ENCODE results near the gene TTC39C.

The TTC39C gene

DNA sequence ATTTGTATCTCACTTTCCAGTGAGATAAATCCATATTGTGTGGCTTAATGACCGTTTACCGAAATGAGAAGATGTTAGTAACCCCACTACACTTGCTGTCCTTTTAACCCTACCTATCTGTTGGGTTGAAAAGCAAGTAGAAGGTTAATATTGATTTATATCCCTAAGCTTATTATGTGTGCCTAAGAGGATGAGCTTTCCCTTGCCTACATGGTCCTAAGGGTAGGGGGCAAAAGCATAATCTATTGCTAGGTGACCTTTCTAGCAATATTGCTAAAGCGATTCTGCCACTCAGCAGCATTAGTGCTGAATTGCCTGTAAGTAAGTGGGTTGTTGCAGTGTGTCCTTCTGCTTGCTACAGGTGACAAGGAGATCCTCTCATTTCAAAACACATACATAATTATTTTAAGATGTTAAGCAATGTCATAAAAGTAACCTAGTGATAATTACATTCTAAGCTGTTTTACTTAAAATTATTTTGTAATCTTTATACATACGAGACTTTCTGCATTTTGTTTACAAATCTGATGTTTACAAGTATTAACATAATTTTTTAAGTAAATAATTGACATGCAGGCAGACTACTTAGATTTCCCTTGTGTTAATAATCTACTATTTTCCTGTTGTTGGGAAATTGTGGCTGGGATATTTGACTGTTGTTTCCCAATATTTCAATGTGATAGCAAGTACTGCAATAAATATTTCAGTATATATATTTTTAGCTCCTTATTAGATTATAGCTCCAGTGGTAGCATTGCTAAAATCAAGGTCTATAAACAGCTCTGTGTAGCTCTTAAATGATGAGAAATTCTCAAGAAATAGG, 75.2 kb downstream of the TTC39C start:
- DNase-seq: no peak

DNA sequence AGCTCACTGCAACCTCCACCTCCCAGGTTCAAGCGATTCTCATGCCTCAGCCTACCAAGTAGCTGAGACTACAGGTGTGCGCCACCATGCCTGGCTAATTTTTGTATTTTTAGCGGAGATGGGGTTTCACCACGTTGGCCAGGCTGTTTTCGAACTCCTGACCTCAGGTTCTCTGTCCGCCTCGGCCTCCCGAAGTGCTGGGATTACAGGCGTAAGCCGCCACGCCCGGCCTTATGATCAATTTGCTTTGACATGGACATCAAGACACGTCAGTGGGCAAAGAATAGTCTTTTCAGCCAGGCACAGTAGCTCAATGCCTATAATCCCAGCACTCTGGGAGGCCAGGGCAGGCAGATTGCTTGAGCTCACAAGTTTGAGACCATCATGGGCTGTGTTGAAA, 76.3 kb downstream of the TTC39C start:
- no peak for DNase-seq

DNA sequence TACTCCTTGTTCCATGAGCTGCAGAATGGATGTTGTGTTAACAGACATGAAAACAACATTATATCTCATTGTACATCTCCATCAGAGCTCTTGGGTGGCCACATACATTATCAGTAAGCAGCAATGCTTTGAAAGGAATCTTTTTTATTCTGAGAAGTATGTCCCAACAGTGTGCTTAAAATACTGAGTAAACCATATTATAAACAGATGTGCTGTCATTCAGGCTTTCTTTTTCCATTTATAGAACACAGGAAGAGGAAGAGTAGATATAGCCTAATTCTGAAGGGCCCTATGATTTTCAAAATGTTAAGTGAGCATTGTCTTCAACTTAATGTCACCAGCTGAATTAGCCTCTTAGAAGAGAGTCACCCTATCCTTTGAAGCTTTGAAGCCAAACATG, 80.0 kb downstream of the TTC39C start:
- DNase-seq: no peak

DNA sequence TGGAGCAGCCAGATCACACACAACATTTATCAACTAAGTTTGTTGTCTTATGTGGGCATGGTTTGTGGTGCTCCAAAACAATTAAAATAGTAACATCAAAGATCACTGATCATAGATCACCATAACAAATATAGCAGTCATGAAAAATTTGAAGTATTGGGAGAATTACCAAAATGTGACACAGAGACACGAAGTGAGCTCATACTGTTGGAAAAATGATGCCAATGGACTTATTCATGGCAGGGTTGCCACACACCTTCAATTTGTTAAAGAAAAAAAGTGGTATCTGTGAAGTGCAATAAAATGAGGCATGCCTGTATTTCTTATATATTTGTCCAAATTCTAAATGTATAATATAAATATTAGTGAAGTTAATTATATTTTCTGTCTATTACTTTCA, 81.4 kb downstream of the TTC39C start:
- no peak for DNase-seq

DNA sequence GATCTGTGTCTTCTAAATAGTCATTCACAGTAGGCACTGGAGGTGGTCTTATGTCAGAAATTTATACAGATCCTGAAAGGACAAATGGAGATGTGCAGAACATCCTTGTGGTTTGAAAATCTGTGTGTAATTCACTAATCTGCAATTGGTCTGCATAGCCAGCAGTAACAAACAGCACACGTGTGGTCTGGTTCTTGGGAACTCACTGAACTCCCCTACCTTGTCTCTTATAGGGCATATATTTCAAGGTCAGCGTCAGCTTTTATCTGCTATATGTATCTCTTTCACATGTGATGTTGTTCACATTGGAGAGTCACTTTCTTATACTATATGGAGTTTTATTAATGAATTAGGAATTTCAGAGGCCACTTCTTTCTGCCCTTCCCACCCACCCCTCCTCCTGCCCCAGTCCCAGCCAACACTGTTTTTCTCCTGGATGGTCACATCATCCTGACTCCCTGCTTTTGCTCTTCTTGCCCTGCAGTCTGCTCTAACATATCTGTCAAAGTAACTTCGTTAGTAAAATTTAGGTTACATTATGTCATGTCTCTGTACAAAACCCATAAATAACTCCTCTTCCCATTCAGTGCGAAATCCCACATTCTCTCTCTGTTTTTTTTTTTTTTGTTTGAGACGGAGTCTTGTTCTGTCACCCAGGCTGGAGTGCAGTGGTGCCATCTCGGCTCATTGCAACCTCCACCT, 88.9 kb downstream of the TTC39C start:
- DNase-seq: no peak

DNA sequence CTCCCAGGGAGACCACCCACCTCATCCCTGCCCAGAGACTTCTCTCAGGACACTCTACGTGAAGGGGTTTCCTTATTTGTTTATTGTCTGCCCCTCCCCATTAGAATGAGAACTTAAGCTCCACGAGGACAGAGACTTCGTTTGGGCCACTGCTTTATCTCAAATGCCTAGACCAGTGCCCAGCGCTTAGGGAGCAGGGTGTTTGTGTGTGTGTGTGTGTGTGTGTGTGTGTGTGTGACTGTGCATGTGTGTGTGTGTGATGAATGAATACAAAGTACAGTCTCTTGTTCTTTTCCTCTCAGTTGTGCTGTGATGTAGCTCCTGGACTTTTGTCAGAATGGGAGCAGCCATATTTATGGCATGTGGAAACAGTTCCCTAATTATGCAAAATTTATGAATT, 89.9 kb downstream of the TTC39C start:
- no peak for DNase-seq

DNA sequence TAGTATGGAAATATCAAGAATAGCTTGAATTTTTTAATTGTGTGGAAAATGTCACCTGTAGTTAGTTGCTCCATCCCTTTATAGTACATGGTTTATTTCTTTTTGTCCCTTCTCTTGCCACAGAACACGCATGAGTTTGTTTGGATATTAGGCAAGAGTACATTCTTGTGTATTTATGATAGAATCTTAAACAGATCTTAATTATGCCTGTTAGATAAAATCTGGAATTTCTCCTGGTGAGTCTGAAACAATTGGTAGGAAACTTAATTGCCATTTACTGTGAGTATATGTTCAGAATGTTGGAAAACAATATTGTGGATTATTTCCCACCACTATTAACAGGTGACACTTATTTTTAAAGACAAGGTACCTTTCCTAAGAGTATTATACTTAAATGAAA, 94.1 kb downstream of the TTC39C start:
- no peak for DNase-seq

DNA sequence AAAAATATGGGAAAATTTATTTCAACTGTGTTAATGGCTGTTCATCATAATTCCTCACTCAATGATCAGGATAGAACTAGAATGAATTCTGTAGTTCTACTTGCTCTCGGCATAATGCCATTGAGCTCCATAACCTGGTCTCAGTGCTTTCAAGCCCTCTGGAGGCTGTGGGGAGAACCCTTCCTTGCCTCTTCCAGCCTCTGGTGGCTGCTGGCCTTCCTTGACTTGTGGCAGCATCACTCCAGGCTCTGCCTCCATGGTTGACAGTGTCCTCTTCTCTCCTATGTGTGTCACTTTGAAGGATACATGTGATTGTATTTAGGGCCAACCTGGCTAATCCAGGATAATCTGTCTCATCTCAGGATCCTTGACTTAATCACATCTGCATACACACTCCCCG, 97.4 kb downstream of the TTC39C start:
- DNase-seq: no peak

DNA sequence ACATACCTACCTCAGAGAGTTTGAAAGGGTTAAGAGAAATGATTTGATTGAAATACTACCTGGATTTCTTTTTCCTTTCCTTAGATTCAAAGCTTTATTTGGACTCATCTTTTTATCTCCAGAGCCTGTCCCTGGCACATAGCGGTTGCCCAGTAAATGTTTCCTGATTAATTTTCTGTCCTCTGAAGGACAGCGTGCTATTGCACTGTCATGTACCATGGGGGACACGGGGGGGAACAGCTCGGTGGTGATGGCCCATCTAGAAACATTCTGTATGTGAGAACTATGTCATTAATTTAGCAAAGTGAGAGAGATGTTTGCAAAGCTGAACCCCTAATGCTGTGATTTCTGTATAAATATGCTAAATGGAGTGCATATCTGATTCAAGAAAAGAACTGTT, 97.9 kb downstream of the TTC39C start:
- DNase-seq: no peak

DNA sequence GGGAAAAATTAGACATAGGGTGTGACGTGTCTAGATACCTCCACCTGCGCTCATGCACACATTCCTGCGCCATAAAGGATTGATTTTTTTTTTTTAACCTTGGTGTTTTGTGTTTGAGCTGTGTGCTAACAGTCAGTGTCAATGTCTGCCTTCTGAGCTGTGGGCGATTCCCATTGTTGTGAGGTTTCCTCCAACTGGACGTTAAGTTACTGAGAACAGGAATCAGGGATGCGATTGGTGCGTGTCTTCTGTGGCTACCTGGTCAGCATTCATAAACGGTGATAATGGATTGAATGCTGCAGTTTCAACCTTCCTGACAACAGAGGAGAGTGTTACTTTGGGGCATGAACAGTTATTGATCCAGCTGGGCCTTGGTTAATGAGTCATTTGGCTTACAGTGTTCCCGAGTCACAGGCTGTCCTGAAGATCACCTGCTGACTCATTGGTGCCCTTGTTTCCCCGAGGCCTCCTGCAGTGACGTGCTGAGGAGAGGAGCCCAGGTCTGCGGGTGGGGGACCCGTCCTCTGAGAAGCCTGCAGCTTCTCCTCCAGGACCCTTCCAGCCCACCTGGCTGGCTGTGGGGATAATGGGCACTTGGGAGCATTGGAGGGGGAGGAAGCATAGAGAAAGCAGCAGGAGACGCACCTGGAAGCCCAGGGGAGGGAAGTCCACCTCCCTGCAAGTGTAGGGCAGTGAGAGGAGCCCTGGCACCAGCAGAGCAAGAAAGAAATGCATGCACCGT, 98.5 kb downstream of the TTC39C start:
- DNase-seq: no peak

DNA sequence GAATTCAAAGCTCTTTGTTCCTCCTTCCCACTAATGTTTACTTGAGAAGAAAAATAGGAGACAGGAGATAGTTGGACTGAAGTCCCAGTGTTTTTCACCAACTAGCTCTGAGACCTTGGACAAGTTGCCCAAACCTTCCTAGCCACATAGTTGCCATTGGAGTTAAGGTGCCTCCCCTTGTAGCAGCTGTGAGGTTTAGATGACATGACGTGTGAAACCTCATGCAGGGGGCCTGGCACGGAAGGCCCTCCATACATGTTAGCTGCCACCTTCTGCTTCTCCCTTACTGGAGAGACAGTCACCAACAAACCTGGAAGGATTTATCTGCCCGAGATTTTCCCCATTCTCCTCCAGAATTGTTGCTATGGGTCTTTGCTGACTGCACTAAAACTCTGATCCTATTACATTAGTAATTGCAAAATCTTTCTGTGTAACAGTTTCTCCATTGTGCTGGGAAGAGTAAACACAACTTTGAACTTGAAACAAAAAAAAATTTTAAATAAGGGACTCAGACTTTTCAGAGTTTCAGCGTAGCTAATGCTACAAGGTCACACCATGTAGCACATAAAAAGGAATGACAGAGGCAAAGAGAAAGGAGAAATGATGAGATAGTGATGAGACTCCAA, 100.5 kb downstream of the TTC39C start:
- DNase-seq: no peak

DNA sequence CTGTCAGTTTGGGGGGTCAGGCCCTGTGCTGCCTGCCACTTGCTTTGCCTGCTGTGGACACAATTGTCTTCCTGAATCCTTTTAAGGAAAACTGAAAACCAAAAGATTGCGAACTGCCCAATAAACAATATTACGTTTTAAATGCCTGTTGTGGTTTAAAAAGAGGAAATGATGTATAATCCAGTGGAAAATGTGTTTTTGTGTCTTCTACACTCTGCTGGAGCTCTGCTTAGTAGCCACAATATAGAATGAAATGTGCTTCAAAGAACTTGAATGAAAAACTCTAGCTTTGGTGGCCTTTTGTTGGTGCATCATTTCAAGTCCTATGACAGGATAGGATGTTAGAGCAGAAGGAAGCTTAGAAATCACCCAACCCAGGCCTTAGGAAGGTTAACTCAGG, 101.1 kb downstream of the TTC39C start:
- no peak for DNase-seq

DNA sequence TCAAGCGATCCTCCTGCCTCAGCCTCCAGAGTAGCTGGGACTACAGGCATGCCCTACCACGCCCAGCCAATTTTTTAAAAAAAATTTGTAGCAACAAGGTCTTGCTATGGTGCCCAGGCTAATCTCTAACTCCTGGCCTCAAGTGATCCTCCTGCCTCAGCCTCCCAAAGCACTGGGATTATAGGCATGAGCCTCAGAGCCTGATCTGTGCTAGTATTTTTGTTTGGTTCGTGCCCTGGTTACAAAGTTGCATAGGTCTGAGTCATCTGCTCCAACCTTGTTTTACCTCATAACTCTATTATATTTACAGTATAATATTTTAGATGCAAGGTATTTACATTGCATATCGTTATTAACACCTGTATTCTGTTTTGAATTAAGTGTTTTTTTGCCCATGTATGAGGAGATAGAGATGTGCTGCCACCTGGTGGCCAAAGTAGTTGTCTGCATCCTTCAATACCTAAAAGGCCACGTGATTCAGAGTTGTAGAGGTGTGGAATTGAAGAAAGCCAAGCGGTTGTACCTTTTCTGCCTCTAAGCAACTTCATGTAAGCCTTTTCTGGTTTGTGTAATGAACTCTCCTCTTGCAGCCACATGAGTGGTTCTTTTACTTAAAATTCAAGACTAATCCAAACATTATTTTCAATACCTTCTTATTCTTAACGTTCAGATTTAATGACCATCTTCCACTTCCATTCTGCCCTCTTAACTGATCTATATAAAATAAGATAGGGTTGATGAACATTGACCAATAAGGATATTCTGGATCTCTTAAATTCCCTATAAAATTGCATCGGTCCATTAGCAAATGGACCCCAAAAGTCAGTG, 104.4 kb downstream of the TTC39C start:
- peak; percentile 76 for DNase-seq

DNA sequence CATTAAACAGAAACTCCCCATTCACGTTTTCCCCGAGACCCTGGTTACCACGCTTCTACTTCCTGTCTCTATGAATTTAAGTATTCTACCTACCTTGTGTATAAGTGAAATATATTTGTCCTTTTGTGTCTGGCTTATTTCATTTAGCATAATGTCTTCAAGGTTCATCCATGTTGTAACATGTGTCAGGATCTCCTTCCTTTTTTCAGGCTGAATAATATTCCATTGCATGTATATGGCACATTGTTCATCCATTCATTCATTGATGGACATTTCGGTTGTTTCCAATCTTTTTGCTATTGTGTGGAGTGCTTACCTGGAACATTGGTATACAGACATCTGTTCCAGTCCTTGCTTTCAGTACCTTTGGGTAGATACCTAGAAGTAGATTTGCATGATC, 106.1 kb downstream of the TTC39C start:
- no peak for DNase-seq

DNA sequence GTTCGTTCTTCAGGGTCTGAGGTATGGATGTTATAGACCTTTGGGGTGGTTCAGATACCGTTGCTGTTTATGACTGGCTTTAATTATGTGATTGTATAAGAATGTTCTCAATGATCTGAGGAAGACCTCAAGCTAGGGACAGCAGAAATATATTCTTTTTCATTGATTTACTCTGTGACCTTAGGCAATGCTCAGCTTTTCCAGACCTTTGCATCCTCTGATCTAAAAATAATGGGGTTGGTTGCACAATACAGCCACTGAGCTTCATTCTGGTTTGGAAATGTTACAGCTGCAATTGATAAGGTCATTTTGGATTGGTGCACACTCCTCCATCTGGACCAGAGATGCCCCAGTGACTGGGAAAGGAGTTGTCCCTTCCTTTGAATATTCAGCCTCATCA, 107.1 kb downstream of the TTC39C start:
- no peak for DNase-seq

DNA sequence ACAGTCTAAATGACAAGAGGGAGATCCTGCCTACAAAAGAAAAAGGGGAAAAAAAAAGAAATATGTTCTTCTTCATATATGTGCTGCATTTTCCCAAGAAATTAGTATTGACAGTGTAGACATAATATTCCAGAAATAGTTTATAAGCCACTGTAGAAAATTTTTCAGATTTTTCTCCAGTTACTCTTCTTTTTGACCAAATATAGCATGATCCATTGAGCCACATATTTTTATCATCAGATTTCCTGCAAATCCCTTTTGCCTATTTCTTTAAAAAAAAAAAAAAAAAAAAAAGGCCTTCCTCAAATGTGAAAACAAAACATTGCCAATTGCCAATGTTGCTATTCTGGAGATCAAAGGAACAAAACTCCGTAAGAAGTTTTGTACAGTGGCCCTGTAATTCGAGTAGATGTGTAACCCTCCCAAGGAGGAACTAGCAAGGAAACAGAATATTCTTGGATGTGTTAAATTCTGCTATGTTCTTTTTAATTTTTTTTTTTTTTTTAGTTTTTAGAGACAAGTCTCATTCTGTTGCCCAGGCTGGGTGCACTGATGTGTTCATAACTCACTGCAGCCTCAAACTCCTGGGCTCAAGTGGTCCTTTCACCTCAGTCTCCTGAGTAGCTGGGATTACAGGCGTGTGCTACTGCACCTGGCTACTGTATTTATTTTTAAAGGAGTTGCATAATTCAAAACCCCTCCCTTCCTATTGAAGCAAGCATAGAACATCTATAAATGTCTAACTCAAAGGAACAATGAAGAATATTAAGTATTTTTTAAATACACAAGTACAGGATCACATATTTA, 111.8 kb downstream of the TTC39C start:
- no peak for DNase-seq

DNA sequence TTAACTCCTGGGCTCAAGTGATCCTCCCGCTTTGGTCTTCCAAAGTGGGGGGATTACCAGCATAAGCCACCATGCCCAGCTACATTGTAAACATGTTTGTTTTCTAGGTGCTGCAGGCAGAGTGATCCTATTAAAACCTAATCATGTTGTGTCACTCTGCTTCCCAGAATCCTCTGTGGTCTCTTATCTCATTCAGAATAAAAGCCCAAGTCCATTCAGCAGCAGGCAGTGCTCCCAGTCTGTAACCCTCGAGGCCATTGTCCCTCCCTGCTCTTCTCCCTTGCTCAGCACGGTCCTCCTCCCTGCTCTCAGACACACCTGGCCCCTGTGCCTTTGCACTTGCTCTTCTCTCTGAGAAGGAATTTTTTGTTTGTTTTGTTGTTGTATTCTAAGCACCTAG, 113.2 kb downstream of the TTC39C start:
- DNase-seq: no peak

DNA sequence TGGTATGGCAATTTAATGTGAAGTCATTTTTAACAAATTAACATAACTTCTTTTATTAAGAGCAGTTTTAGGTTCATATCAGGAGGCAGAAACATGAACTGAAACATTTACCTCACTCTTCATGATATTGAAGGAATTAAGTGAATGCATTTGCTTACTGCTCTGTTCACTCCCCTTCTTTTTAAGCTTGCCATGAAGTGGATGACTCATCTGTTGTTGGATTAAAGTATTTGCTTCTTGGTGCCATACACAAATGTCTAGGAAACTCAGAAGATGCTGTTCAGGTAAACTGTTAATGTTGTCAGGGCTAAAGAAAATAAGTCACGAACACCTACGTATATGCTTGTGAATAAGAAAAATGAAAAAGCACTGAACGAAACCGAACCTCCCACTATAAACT, 114.1 kb downstream of the TTC39C start:
- DNase-seq: no peak

DNA sequence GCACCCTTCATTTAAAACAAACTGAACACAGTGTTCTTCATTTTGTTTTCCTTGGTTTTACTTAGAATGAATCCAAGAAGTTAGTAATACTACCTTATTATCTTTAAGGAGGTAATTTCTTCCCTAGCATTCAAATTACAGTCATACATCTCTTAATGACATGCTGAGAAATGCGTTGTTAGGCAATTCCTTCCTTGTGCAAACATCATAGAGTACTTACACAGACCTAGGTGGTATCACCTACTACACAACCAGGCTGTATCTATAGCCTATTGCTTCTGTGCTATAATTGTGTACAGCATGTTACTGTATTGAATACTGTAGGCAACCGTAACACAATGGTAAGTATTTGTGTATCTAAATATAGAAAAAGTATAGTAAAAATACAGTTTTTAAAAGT, 115.9 kb downstream of the TTC39C start:
- no peak for DNase-seq

DNA sequence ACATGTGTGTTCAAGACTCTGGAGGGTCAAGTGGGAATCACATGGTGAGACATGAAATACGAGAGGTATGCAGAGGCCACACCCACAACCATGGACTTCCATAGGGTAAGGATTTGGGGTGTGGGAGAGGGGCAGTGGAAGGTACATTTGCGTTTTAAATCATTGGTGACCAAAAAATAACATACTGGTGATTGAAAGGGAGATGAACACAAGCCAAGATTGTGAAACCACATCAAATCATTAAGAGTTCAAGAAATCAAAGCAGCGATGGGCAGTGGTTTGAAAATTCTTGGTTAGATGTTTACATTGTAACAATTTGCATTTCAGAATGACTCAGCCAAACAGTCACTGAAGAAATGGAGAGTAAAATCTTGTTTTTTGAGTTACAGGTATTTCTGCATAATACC, 122.4 kb downstream of the TTC39C start:
- DNase-seq: no peak

DNA sequence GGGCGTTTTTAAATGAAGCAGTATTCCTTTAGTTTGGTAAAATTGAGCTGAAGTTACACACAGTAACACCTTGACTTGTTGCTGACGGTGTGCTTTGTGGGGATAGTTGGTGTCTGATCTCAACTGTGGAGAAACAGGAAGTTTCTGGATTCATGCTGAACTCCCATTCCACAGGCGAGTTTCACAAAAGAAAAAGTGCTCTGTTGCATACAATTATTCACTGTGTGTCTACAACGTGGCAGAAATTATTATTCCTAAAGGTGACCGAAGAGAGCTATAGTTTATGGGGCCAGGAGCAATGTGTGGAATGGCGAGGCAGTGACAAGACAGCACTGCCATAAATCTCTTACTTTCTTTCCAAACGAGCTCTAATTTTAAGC, 123.8 kb downstream of the TTC39C start:
- no peak for DNase-seq
